Sciatic nerve (tissue), 2 donors: ENCODE measurements around the gene ZNF28. TPM values are rescaled to one million over a fixed set of nuclear protein-coding genes. Genes with fewer than 3 reads are reported as not detected.
"Not testable (repeated sequence)": the region's sequence is repeated elsewhere in the genome, so short reads cannot be mapped to it uniquely, and the experiment has no call there.

Experiments used
- ATAC-seq: fragments of 200-7000 bp; cut with Tn5 transposase; one replicate; pipeline ENCODE4 v1.9.1; 2020; ENCODE audit warnings: mild to moderate bottlenecking, moderate library complexity
- DNase-seq: peaks from one replicate; pipeline ENCODE4 v3.0.0-alpha.2; 2020; ENCODE audit warnings: low spot score
- intact Hi-C: fragments of 100-400 bp; cut with DNase I; formaldehyde crosslinking; loops from one replicate; pipeline ENCODE4 v1.14.2; 2022
- total RNA-seq: library from RNA; stranded (reverse); fragmentation: NEBNext Ultra II Directional; extraction: Animal tissue kit (Norgen Biotek cat#: 25700); gene quantifications from one replicate; pipeline ENCODE4 v1.2.1, GENCODE V29; 2021
- donor health status: DM: no; HTN: no; CAD: no.
- donor health status: DM: no; HTN: no; CAD: no.

Gene ZNF28
- total RNA-seq, 1 donor from 2014 or later, result 18.1 TPM

GRCh38 chr19:52786078-52786463 lies 35.4 kb downstream of the ZNF28 start:
- DNase-seq (no peak), ATAC-seq (peak; percentile 38)
- intact Hi-C loops, result no loop called here

GRCh38 chr19:52785506-52785905 lies 35.9 kb downstream of the ZNF28 start:
- ATAC-seq (no peak), DNase-seq (no peak)
- intact Hi-C loops, result no loop called here

- DNase-seq, intact Hi-C loops, ATAC-seq: not testable (repeated sequence)
These were observed 38.6 kb downstream of the ZNF28 start for GRCh38 chr19:52782864-52783263.

- DNase-seq (no peak), ATAC-seq (no peak)
- intact Hi-C loops, result no loop called here
These were observed 42.6 kb downstream of the ZNF28 start for GRCh38 chr19:52778811-52779210.

- ATAC-seq, intact Hi-C loops: not testable (repeated sequence)
These were observed 65.0 kb downstream of the ZNF28 start for GRCh38 chr19:52756447-52756846.

GRCh38 chr19:52749780-52750179 lies 71.7 kb downstream of the ZNF28 start:
- DNase-seq, result no peak
- ATAC-seq, result no peak
- intact Hi-C loops, result no loop called here

More at GRCh38 chr19:52756447-52756846, 65.0 kb downstream of the ZNF28 start:
- not testable (repeated sequence) for DNase-seq

- no peak for DNase-seq
- ATAC-seq, result peak; percentile 62
- intact Hi-C loops, result no loop called here
These were observed 73.0 kb downstream of the ZNF28 start for GRCh38 chr19:52748336-52748950.

Other genes starting within 250 kb of the ZNF28 start
- 68.6 TPM for gene ZNF83, start 183.3 kb downstream of the ZNF28 start, total RNA-seq
- gene ZNF611, start 86.6 kb downstream of the ZNF28 start, total RNA-seq, result 26.6 TPM
- 12.3 TPM for gene ZNF600, start 34.8 kb downstream of the ZNF28 start, total RNA-seq
- gene ZNF468, start 36.0 kb upstream of the ZNF28 start, total RNA-seq, result 12.8 TPM
- 12.1 TPM for gene ZNF320, start 76.0 kb upstream of the ZNF28 start, total RNA-seq
- gene ZNF888, start 101.8 kb upstream of the ZNF28 start, total RNA-seq, result 4.8 TPM
- gene ZNF816, start 141.2 kb upstream of the ZNF28 start, total RNA-seq, result 10.7 TPM
- not detected for gene ERVV-1, start 192.3 kb upstream of the ZNF28 start, total RNA-seq
- gene ERVV-2, start 223.1 kb upstream of the ZNF28 start, total RNA-seq, result not detected